T-helper 2 cell (primary cell): ENCODE measurements around the gene C1orf21.

Experiments
- DNase-seq, 5 experiments: peaks; one replicate each; pipeline versions ENCODE4 v3.0.0 to v3.0.0-alpha.2; 2012 to 2022

C1orf21 gene

GRCh38 chr1:184455786-184456185 is 69.0 kb downstream of the C1orf21 start:
- DNase-seq = no peak

- no peak for DNase-seq
Observed at GRCh38 chr1:184456189-184456588, 69.4 kb downstream of the C1orf21 start.

- no peak for DNase-seq
Observed at GRCh38 chr1:184457500-184457899, 70.7 kb downstream of the C1orf21 start.

- DNase-seq = no peak
Observed at GRCh38 chr1:184461321-184461720, 74.5 kb downstream of the C1orf21 start.

- no peak for DNase-seq
Observed at GRCh38 chr1:184462155-184462554, 75.3 kb downstream of the C1orf21 start.

- no peak for DNase-seq
Observed at GRCh38 chr1:184462990-184463389, 76.2 kb downstream of the C1orf21 start.

- no peak for DNase-seq
Observed at GRCh38 chr1:184463680-184464079, 76.9 kb downstream of the C1orf21 start.

- DNase-seq = no peak
Observed at GRCh38 chr1:184464757-184465156, 77.9 kb downstream of the C1orf21 start.

- DNase-seq = no peak
Observed at GRCh38 chr1:184465489-184466146, 78.8 kb downstream of the C1orf21 start.

- DNase-seq = no peak
Observed at GRCh38 chr1:184467295-184467694, 80.5 kb downstream of the C1orf21 start.

GRCh38 chr1:184469396-184469795 is 82.6 kb downstream of the C1orf21 start:
- DNase-seq = no peak

- no peak for DNase-seq
Observed at GRCh38 chr1:184471686-184472085, 84.9 kb downstream of the C1orf21 start.

- DNase-seq = no peak
Observed at GRCh38 chr1:184472136-184472535, 85.3 kb downstream of the C1orf21 start.

GRCh38 chr1:184473176-184473966 is 86.5 kb downstream of the C1orf21 start:
- no peak for DNase-seq

GRCh38 chr1:184476187-184476586 is 89.4 kb downstream of the C1orf21 start:
- DNase-seq = no peak

GRCh38 chr1:184479435-184480167 is 92.8 kb downstream of the C1orf21 start:
- DNase-seq = no peak

GRCh38 chr1:184480736-184481135 is 93.9 kb downstream of the C1orf21 start:
- DNase-seq = no peak

- no peak for DNase-seq
Observed at GRCh38 chr1:184482136-184482535, 95.3 kb downstream of the C1orf21 start.

- no peak for DNase-seq
Observed at GRCh38 chr1:184483101-184483683, 96.4 kb downstream of the C1orf21 start.

GRCh38 chr1:184485751-184486723 is 99.2 kb downstream of the C1orf21 start:
- no peak for DNase-seq

- DNase-seq = no peak
Observed at GRCh38 chr1:184486761-184487445, 100.1 kb downstream of the C1orf21 start.
